Mammary epithelial cell (primary cell): ENCODE data around the gene FILIP1L.

Experiments used
- EZH2 ChIP-seq: IDR thresholded peaks from 2 replicates; pipeline ENCODE4 v1.6.1; 2012; ENCODE audit warnings: low read length, inconsistent platforms, borderline replicate concordance
- TF ChIP-seq, protein P1 (sequence below), 2 donors: IDR thresholded peaks in 1 of 2; conservative IDR thresholded peaks in 1 of 2; 2 replicates each; pipeline ENCODE4 v1.5.1; 2011 to 2012; ENCODE audit warnings: inconsistent platforms in 2 of 2, low read length in 2 of 2, mild to moderate bottlenecking in 2 of 2, control low read depth in 1 of 2, low read depth in 1 of 2; ENCODE audit not compliant: insufficient read depth in 1 of 2; ENCODE audit errors: extremely low read depth in 1 of 2

DNA sequence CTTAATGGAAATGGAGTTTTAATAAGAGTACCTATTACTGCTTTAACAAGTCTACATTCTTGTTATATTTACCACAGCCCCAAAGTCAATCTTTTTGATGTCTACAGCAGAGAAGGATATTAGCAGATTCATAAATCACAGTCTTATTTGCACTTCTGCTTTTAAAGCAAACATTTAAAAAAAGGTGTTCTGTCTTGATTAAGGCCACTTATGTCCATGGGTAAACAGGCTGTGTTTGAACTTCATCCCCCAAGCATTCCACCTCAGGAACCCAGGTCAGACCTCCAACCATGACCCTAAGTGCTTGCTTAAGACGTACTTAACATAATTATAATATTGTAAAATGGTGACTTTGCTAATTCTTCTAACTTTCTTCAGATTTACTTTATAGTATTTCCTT is 183.2 kb downstream of the FILIP1L start:
- TF ChIP-seq, protein P1, sequence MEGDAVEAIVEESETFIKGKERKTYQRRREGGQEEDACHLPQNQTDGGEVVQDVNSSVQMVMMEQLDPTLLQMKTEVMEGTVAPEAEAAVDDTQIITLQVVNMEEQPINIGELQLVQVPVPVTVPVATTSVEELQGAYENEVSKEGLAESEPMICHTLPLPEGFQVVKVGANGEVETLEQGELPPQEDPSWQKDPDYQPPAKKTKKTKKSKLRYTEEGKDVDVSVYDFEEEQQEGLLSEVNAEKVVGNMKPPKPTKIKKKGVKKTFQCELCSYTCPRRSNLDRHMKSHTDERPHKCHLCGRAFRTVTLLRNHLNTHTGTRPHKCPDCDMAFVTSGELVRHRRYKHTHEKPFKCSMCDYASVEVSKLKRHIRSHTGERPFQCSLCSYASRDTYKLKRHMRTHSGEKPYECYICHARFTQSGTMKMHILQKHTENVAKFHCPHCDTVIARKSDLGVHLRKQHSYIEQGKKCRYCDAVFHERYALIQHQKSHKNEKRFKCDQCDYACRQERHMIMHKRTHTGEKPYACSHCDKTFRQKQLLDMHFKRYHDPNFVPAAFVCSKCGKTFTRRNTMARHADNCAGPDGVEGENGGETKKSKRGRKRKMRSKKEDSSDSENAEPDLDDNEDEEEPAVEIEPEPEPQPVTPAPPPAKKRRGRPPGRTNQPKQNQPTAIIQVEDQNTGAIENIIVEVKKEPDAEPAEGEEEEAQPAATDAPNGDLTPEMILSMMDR (conservative IDR thresholded peaks at IDR 0.05 in 1 of 2, IDR thresholded peaks at IDR 0.05 in 1 of 2; ENCODE audit: extremely low read depth in 1 of 2, insufficient read depth in 1 of 2, low read depth in 1 of 2, low read length in 2 of 2): no peak
- no peak for TF ChIP-seq EZH2
